A549 (cell line): ENCODE measurements around the gene HOXD11. TPM values are rescaled to one million over a fixed set of nuclear protein-coding genes. Genes with fewer than 3 reads are reported as not detected.
A peak's percentile ranks its signal among the peaks of the same experiment; 100 is the strongest.

Source experiments
- ATAC-seq, 2 experiments: fragments of 200-7000 bp in 1 of 2; fragments of >200 bp in 1 of 2; cut with Nextera tagmentation in 1 of 2; cut with Tn5 transposase in 1 of 2; 3 replicates each; pipeline versions ENCODE4 v1.8.0 to v1.9.1; 2018 to 2020; ENCODE audit warnings: mild to moderate bottlenecking in 1 of 2, moderate library complexity in 1 of 2
- CTCF ChIA-PET: fragments of 300-600 bp; sonication (Branson Sonifier 250); formaldehyde crosslinking; extraction: SDS; loops from one replicate; lab custom pipeline; 2021; ENCODE audit warnings: antibody characterized with exemption, inconsistent platforms; lab: Yijun Ruan, JAX
- POLR2A ChIA-PET: fragments of 350-600 bp; formaldehyde crosslinking; extraction: SDS; loops from one replicate; lab custom pipeline; 2021; ENCODE audit warnings: antibody characterized with exemption, inconsistent platforms; lab: Yijun Ruan, JAX
- DNase-seq, 2 experiments: peaks; one replicate each; pipeline versions ENCODE4 v3.0.0 to v3.0.0-alpha.2; 2011 to 2016; ENCODE audit warnings: low read depth in 1 of 2, low spot score in 1 of 2
- FAIRE-seq: peaks from 2 replicates; lab custom pipeline; 2011; peaks lifted over from hg19 to GRCh38; lab: Jason Lieb, UNC
- H3K27ac ChIP-seq, 2 experiments: fragments of >200 bp; sonication (Bioruptor Twin); formaldehyde crosslinking; 3 replicates each; pipeline ENCODE4 v1.5.1; 2016 to 2017
- H3K4me1 ChIP-seq: fragments of >200 bp; sonication (Bioruptor Twin); formaldehyde crosslinking; 3 replicates; pipeline ENCODE4 v1.6.1; 2016
- H3K4me2 ChIP-seq: fragments of >200 bp; sonication (Bioruptor Twin); formaldehyde crosslinking; 3 replicates; pipeline ENCODE4 v1.6.1; 2016
- H3K4me3 ChIP-seq: fragments of >200 bp; sonication (Bioruptor Twin); formaldehyde crosslinking; 3 replicates; pipeline ENCODE4 v1.5.1; 2016
- H3K9me3 ChIP-seq: fragments of >200 bp; sonication (Bioruptor Twin); formaldehyde crosslinking; 3 replicates; pipeline ENCODE4 v1.6.1; 2016
- ATOH8 ChIP-seq: fragments of 250-450 bp; sonication (Bioruptor Pico); IDR thresholded peaks from 2 replicates; pipeline ENCODE4 v1.5.0; 2020; ENCODE audit warnings: low read depth, mild to moderate bottlenecking, moderate library complexity
- BCL3 ChIP-seq: fragments of >200 bp; sonication (Bioruptor Twin); formaldehyde crosslinking; IDR thresholded peaks from 3 replicates; pipeline ENCODE4 v1.6.1; 2016
- CHD4 ChIP-seq: fragments of 200-600 bp; sonication (generic); IDR thresholded peaks from 2 replicates; pipeline ENCODE4 v1.6.1; 2016; ENCODE audit warnings: antibody characterized with exemption, mild to moderate bottlenecking, borderline replicate concordance
- ELK1 ChIP-seq: fragments of 150-350 bp; IDR thresholded peaks from 2 replicates; pipeline ENCODE4 v1.6.1; 2014; ENCODE audit warnings: low read depth, mild to moderate bottlenecking, low read length
- EP300 ChIP-seq, 2 experiments: fragments of >200 bp; sonication (Bioruptor Twin); formaldehyde crosslinking; IDR thresholded peaks; 2 replicates in 1 of 2; 3 replicates in 1 of 2; pipeline ENCODE4 v1.6.1; 2016 to 2017
- GATA3 ChIP-seq: IDR thresholded peaks from 2 replicates; pipeline ENCODE4 v1.6.1; 2012; ENCODE audit warnings: borderline replicate concordance
- HDAC2 ChIP-seq: fragments of 200-600 bp; sonication (generic); IDR thresholded peaks from 2 replicates; pipeline ENCODE4 v1.6.1; 2016
- HES2 ChIP-seq: fragments of >200 bp; sonication (Bioruptor Twin); formaldehyde crosslinking; IDR thresholded peaks from 2 replicates; pipeline ENCODE4 v1.6.1; 2016
- HOXB5 ChIP-seq: fragments of 250-450 bp; sonication (Bioruptor Pico); IDR thresholded peaks from 2 replicates; pipeline ENCODE4 v1.5.0; 2020; ENCODE audit warnings: mild to moderate bottlenecking, moderate library complexity
- JUN ChIP-seq, 2 experiments: fragments of >200 bp; sonication (Bioruptor Twin); formaldehyde crosslinking; IDR thresholded peaks; 2 replicates in 1 of 2; 3 replicates in 1 of 2; pipeline ENCODE4 v1.6.1; 2016 to 2017
- KDM1A ChIP-seq: fragments of 200-600 bp; sonication (generic); IDR thresholded peaks from 2 replicates; pipeline ENCODE4 v1.6.1; 2016; ENCODE audit warnings: low read depth, mild to moderate bottlenecking
- MAFK ChIP-seq: fragments of 450-650 bp; IDR thresholded peaks from 2 replicates; pipeline ENCODE4 v1.6.1; 2014; ENCODE audit not compliant: partially characterized antibody
- MAZ ChIP-seq: fragments of 150-350 bp; IDR thresholded peaks from 2 replicates; pipeline ENCODE4 v1.6.1; 2014; ENCODE audit warnings: antibody characterized with exemption, low read depth, low read length, borderline replicate concordance
- MYC ChIP-seq: IDR thresholded peaks from 2 replicates; pipeline ENCODE4 v1.6.1; 2012; ENCODE audit warnings: mild to moderate bottlenecking, inconsistent platforms, low read length, improper control_type of control experiment, borderline replicate concordance
- NR3C1 ChIP-seq: fragments of >200 bp; sonication (Bioruptor Twin); formaldehyde crosslinking; IDR thresholded peaks from 3 replicates; pipeline ENCODE4 v1.6.1; 2017
- POLR2A ChIP-seq: IDR thresholded peaks from 2 replicates; pipeline ENCODE4 v1.6.1; 2012; ENCODE audit warnings: mild to moderate bottlenecking, low read length
- RARB ChIP-seq: fragments of 250-450 bp; sonication (Bioruptor Pico); IDR thresholded peaks from 2 replicates; pipeline ENCODE4 v1.8.0; 2021; ENCODE audit warnings: mild to moderate bottlenecking, moderate library complexity
- RFX5 ChIP-seq: fragments of 450-650 bp; IDR thresholded peaks from 2 replicates; pipeline ENCODE4 v1.7.1; 2014; ENCODE audit warnings: antibody characterized with exemption, mild to moderate bottlenecking, moderate library complexity
- SMC3 ChIP-seq: fragments of >200 bp; sonication (Bioruptor Twin); formaldehyde crosslinking; IDR thresholded peaks from 3 replicates; pipeline ENCODE4 v1.6.1; 2018; ENCODE audit warnings: inconsistent platforms
- TFCP2L1 ChIP-seq: fragments of 250-450 bp; sonication (Bioruptor Pico); IDR thresholded peaks from 2 replicates; pipeline ENCODE4 v1.5.0; 2021; ENCODE audit warnings: mild to moderate bottlenecking
- USF2 ChIP-seq: fragments of 450-650 bp; IDR thresholded peaks from 2 replicates; pipeline ENCODE4 v1.6.1; 2014; ENCODE audit warnings: antibody characterized with exemption
- ZSCAN20 ChIP-seq: fragments of 250-450 bp; sonication (Bioruptor Pico); IDR thresholded peaks from 2 replicates; pipeline ENCODE4 v1.8.0; 2022; ENCODE audit warnings: mild to moderate bottlenecking, moderate library complexity
- WGBS: methylation state at CpG from one replicate; pipeline ENCODE4 v1.1.6; 2017; ENCODE audit errors: missing lambda C conversion rate; 5-methylcytosine and 5-hydroxymethylcytosine counted together
- polyA plus RNA-seq, 4 experiments: library from polyadenylated mRNA; depleted of rRNA in 3 of 4; stranded (reverse); fragments of >200 nt; fragmentation: RNase III in 1 of 4; extraction: RNeasy Plus Mini Kit Qiagen cat#74134 plus additional on column Dnase treatment in 1 of 4; gene quantifications; 2 replicates in 3 of 4; 3 replicates in 1 of 4; pipeline ENCODE4 v1.2.3, GENCODE V29; 2011 to 2017

HOXD11 gene
- polyA plus RNA-seq, 2 of the 4 experiments (the other 2 are of a cell fraction), result 2.6 to 4.8 TPM

- H3K4me1 ChIP-seq, result peaks cover 29% of the 10 kb centered on the region
- no peak overlapping the region for H3K27ac ChIP-seq
- H3K4me2 ChIP-seq, result no peak overlapping the region
- CTCF ChIA-PET, result interaction anchor here (1.3 to 2.6 kb wide), 4 partner anchors 9 to 550 kb away, joined by 3 to 17 read pairs (median 8); no protein-coding TSS in a partner anchor
- POLR2A ChIA-PET, result no interaction called here
- DNase-seq (no peak), ATAC-seq (no peak), FAIRE-seq (no peak)
- no peak for TF ChIP-seq RARB (CRISPR knock-in tag)
- TF ChIP-seq MYC, result no peak
- TF ChIP-seq ZSCAN20 (CRISPR knock-in tag), result no peak
- TF ChIP-seq HDAC2, result no peak
- no peaks in the 10 kb centered on the region for H3K9me3 ChIP-seq
- no peak overlapping the region for H3K4me3 ChIP-seq
- 75% methylated on average over 7 of the region's 7 CpGs for WGBS
Observed at GRCh38 chr2:176102309-176102866, 4.7 kb upstream of the HOXD11 start.

- Histone ChIP-seq H3K4me3 (no peak overlapping the region), H3K9me3 (no peaks in the 10 kb centered on the region), H3K4me2 (no peak overlapping the region), H3K4me1 (peaks cover 30% of the 10 kb centered on the region), H3K27ac (no peak overlapping the region)
- WGBS, result 91% methylated on average over 7 of the region's 7 CpGs
- POLR2A ChIA-PET, result no interaction called here
- TF ChIP-seq USF2 (no peak), ELK1 (no peak), HES2 (no peak), MAZ (no peak), JUN (IDR thresholded peaks at IDR 0.05) (no peak), MAFK (no peak), KDM1A (no peak), GATA3 (no peak), SMC3 (no peak), MYC (no peak), HOXB5 (CRISPR knock-in tag) (no peak), BCL3 (no peak), POLR2A (no peak), RFX5 (no peak), TFCP2L1 (CRISPR knock-in tag) (no peak), CHD4 (no peak), NR3C1 (no peak)
- DNase-seq (no peak), ATAC-seq (no peak), FAIRE-seq (no peak)
- CTCF ChIA-PET, result interaction anchor here (1.1 to 2.6 kb wide), 6 partner anchors 8 to 736 kb away, joined by 4 to 17 read pairs (median 8); partner anchors contain the start of gene HOXD13
Observed at GRCh38 chr2:176103194-176103593, 3.9 kb upstream of the HOXD11 start.

GRCh38 chr2:176103742-176104315 lies 3.3 kb upstream of the HOXD11 start:
- Histone ChIP-seq H3K4me2 (peak overlapping the region; percentile 97), H3K4me3 (peak overlapping the region; percentile 56), H3K4me1 (peaks cover 30% of the 10 kb centered on the region), H3K9me3 (no peaks in the 10 kb centered on the region), H3K27ac (peak overlapping the region; percentile 21 to 90; a peak in 4 of 6 replicates)
- ATAC-seq (no peak; a peak in 1 of 6 replicates), FAIRE-seq (no peak), DNase-seq (no peak)
- POLR2A ChIA-PET, result interaction anchor here (0.6 to 1.2 kb wide), 4 partner anchors 102 to 1161 kb away, joined by 3 to 5 read pairs (median 3); partner anchors contain the start of genes LNPK, MTX2 and NFE2L2
- TF ChIP-seq ATOH8 (no peak), EP300 (IDR thresholded peaks at IDR 0.05) (0 out of 5 replicates have a peak, but pooled peaks of 1 of the 2 experiments have one; percentile 27)
- CTCF ChIA-PET, result interaction anchor here (0.8 to 2.3 kb wide), 12 partner anchors 8 to 736 kb away, joined by 3 to 9 read pairs (median 4); partner anchors contain the start of gene HOXD13
- WGBS, result 62% methylated on average over 17 of the region's 17 CpGs
